ENCODE results near the gene STAT6.

Gene STAT6

GRCh38 chr12:57103856-57104255, 7.3 kb downstream of the STAT6 start:
- Histone ChIP-seq H3K4me2 (ENCODE audit: low read depth, low read length, poor library complexity, severe bottlenecking) (no peak overlapping the region), H3F3A (ENCODE audit: low read depth) (no peaks in the 10 kb centered on the region), H3K9ac (ENCODE audit: low read depth, low read length, poor library complexity, severe bottlenecking) (no peak overlapping the region), H3K79me2 (ENCODE audit: insufficient read depth, low read length) (peaks cover 7% of the 10 kb centered on the region; the same call in 1 of the 2 replicates), H2AFZ (ENCODE audit: low read length) (no peak overlapping the region), H3K9me3 (ENCODE audit: insufficient read depth, low read depth, low read length) (no peaks in the 10 kb centered on the region), H3K9me2 (replicated peaks; ENCODE audit: low read depth, low read length) (no peaks in the 10 kb centered on the region), H3K27me3 (ENCODE audit: insufficient read depth, low read length, poor library complexity, severe bottlenecking) (no peaks in the 10 kb centered on the region), H3K36me3 (ENCODE audit: insufficient read depth, low read length) (peaks cover 11% of the 10 kb centered on the region; the same call in 1 of the 2 replicates), H3K4me3 (ENCODE audit: low read length, poor library complexity, severe bottlenecking) (no peak overlapping the region), H4K20me1 (ENCODE audit: insufficient read depth, low read length, poor library complexity, severe bottlenecking) (no peaks in the 10 kb centered on the region), H3K4me1 (ENCODE audit: insufficient read depth, low read length, poor library complexity, severe bottlenecking) (peaks cover 8% of the 10 kb centered on the region)
- TF ChIP-seq, protein P1, sequence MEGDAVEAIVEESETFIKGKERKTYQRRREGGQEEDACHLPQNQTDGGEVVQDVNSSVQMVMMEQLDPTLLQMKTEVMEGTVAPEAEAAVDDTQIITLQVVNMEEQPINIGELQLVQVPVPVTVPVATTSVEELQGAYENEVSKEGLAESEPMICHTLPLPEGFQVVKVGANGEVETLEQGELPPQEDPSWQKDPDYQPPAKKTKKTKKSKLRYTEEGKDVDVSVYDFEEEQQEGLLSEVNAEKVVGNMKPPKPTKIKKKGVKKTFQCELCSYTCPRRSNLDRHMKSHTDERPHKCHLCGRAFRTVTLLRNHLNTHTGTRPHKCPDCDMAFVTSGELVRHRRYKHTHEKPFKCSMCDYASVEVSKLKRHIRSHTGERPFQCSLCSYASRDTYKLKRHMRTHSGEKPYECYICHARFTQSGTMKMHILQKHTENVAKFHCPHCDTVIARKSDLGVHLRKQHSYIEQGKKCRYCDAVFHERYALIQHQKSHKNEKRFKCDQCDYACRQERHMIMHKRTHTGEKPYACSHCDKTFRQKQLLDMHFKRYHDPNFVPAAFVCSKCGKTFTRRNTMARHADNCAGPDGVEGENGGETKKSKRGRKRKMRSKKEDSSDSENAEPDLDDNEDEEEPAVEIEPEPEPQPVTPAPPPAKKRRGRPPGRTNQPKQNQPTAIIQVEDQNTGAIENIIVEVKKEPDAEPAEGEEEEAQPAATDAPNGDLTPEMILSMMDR (conservative IDR thresholded peaks at IDR 0.05; ENCODE audit: low read length), result no peak
- TF ChIP-seq EZH2phosphoT487 (IDR thresholded peaks at IDR 0.05; ENCODE audit: borderline replicate concordance), result no peak

DNA sequence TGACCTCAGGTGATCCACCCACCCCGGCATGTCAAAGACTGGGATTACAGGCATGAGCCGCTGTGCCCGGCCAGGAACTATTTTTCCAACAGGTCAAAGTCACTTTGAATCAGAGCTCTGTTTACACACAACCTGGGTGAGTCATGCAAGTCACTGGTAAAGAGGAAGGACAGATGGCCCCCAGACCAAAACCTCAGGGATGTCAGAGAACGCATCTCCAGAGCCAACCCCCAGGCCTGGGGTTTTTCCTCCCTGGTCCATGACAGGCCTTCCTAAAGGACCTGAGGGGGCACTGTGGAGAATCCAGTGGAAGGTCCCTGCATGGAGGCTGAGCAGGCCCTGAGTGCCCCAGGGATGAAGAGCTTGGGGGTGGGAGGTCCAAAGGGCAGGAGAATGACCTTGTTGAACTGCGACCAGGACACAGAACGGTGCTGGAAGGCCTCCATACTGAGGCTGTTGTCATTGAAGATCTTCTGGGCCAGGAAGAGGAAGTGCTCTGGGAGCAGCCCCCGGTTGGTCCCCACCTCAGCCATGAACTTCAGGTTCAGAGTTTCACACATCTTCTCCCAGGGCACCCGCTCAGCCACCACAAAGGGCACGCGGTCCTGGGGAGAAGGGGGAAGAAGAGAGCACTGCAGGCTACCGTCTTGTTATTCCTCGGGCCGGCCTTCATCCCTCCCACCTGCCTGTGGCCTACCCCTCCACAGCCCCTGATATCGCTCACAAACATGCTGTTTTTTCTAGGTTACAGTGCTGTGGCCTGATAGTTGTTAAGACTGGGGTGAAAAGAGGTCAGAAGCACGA, 9.1 kb downstream of the STAT6 start:
- no peak overlapping the region for H3K9ac ChIP-seq (ENCODE audit: low read depth, low read length, poor library complexity, severe bottlenecking)
- H3F3A ChIP-seq (ENCODE audit: low read depth), result no peaks in the 10 kb centered on the region
- H3K4me2 ChIP-seq (ENCODE audit: low read depth, low read length, poor library complexity, severe bottlenecking), result no peak overlapping the region
- H3K4me3 ChIP-seq (ENCODE audit: low read length, poor library complexity, severe bottlenecking), result no peak overlapping the region
- peaks cover 11% of the 10 kb centered on the region; the same call in 1 of the 2 replicates for H3K36me3 ChIP-seq (ENCODE audit: insufficient read depth, low read length)
- H3K9me3 ChIP-seq (ENCODE audit: insufficient read depth, low read depth, low read length), result no peaks in the 10 kb centered on the region
- H3K27me3 ChIP-seq (ENCODE audit: insufficient read depth, low read length, poor library complexity, severe bottlenecking), result no peaks in the 10 kb centered on the region
- H2AFZ ChIP-seq (ENCODE audit: low read length), result no peak overlapping the region
- no peaks in the 10 kb centered on the region for H3K79me2 ChIP-seq (ENCODE audit: insufficient read depth, low read length)
- TF ChIP-seq, protein P1 (conservative IDR thresholded peaks at IDR 0.05; ENCODE audit: low read length), result no peak
- TF ChIP-seq EZH2phosphoT487 (IDR thresholded peaks at IDR 0.05; ENCODE audit: borderline replicate concordance), result no peak
- H3K4me1 ChIP-seq (ENCODE audit: insufficient read depth, low read length, poor library complexity, severe bottlenecking), result peaks cover 8% of the 10 kb centered on the region
- no peaks in the 10 kb centered on the region for H3K9me2 ChIP-seq (replicated peaks; ENCODE audit: low read depth, low read length)
- no peaks in the 10 kb centered on the region for H4K20me1 ChIP-seq (ENCODE audit: insufficient read depth, low read length, poor library complexity, severe bottlenecking)

DNA sequence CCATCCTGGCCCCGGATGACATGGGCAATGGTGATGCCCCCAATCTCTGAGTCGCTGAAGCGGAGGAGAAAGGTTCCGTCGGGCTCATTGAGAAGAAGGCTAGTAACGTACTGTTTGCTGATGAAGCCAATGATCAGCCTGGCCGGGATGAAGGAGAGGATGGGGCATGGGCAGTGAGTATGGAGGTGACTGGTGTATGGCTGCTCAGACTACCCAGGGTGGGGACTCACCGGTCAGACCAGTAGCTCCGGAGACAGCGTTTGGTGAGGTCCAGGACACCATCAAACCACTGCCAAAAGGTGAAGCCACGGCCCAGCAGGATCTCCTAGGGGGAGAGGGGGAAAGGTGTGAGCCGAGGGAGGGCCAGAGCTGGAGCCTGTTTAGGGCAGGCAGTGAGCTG, 11.4 kb downstream of the STAT6 start:
- H3K27me3 ChIP-seq (ENCODE audit: insufficient read depth, low read length, poor library complexity, severe bottlenecking), result no peaks in the 10 kb centered on the region
- H3K4me1 ChIP-seq (ENCODE audit: insufficient read depth, low read length, poor library complexity, severe bottlenecking), result peaks cover 8% of the 10 kb centered on the region
- no peaks in the 10 kb centered on the region for H3K79me2 ChIP-seq (ENCODE audit: insufficient read depth, low read length)
- H3K9me3 ChIP-seq (ENCODE audit: insufficient read depth, low read depth, low read length), result no peaks in the 10 kb centered on the region
- no peak overlapping the region for H2AFZ ChIP-seq (ENCODE audit: low read length)
- TF ChIP-seq EZH2phosphoT487 (IDR thresholded peaks at IDR 0.05; ENCODE audit: borderline replicate concordance), result no peak
- TF ChIP-seq, protein P1 (conservative IDR thresholded peaks at IDR 0.05; ENCODE audit: low read length), result no peak
- H3K9me2 ChIP-seq (replicated peaks; ENCODE audit: low read depth, low read length), result no peaks in the 10 kb centered on the region
- no peak overlapping the region for H3K4me3 ChIP-seq (ENCODE audit: low read length, poor library complexity, severe bottlenecking)
- H3K4me2 ChIP-seq (ENCODE audit: low read depth, low read length, poor library complexity, severe bottlenecking), result no peak overlapping the region
- H3K9ac ChIP-seq (ENCODE audit: low read depth, low read length, poor library complexity, severe bottlenecking), result no peak overlapping the region
- H3F3A ChIP-seq (ENCODE audit: low read depth), result no peaks in the 10 kb centered on the region
- peaks cover 15% of the 10 kb centered on the region; the same call in 1 of the 2 replicates for H3K36me3 ChIP-seq (ENCODE audit: insufficient read depth, low read length)
- no peaks in the 10 kb centered on the region for H4K20me1 ChIP-seq (ENCODE audit: insufficient read depth, low read length, poor library complexity, severe bottlenecking)
